Measurements from ENCODE around the gene TTC29.

- TF ChIP-seq POLR2A (IDR thresholded peaks at IDR 0.05; ENCODE audit: low read depth, low read length) (no peak), POLR2AphosphoS5 (IDR thresholded peaks at IDR 0.05; ENCODE audit: low read depth, low read length) (no peak), TAF1 (IDR thresholded peaks at IDR 0.05; ENCODE audit: borderline replicate concordance, low read depth, low read length) (no peak)
These were observed 29.1 kb downstream of the TTC29 start for GRCh38 chr4:146916479-146917076.
